Measurements from ENCODE around the gene IVL. TPM values are rescaled to one million over a fixed set of nuclear protein-coding genes. Genes with fewer than 3 reads are reported as not detected.
A peak's percentile ranks its signal among the peaks of the same experiment; 100 is the strongest.

Gene IVL
- total RNA-seq, 1 donor from 2014 or later, result 2.3 TPM

DNA sequence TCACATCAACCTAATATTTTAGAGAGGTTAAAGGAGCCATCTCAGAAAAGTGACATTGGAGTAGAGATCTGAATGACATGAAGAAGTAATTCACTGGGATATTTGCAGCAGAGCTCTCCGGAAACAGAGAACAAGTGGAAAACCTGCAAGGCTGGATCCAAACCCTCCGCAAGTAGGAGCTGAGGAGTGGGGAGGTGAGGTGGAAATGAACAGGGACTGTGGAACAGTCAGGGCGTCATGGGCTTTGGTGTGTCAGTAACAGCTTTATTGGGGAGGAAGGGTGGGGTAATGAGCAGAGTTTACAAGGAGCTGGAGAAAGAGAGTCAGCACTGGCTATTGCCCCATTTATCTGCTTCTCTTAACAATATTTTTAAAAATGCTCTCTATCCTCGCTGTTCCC is 9.3 kb upstream of the IVL start:
- DNase-seq (ENCODE audit: low read depth), result no peak
- H3K4me3 ChIP-seq (ENCODE audit: low read depth, low read length), result no peak overlapping the region
- H3K36me3 ChIP-seq (ENCODE audit: control insufficient read depth, insufficient read depth, low read length), result no peaks in the 10 kb centered on the region
- H3K27me3 ChIP-seq (ENCODE audit: control insufficient read depth, insufficient read depth, low read length), result no peaks in the 10 kb centered on the region
- TF ChIP-seq, protein P1, sequence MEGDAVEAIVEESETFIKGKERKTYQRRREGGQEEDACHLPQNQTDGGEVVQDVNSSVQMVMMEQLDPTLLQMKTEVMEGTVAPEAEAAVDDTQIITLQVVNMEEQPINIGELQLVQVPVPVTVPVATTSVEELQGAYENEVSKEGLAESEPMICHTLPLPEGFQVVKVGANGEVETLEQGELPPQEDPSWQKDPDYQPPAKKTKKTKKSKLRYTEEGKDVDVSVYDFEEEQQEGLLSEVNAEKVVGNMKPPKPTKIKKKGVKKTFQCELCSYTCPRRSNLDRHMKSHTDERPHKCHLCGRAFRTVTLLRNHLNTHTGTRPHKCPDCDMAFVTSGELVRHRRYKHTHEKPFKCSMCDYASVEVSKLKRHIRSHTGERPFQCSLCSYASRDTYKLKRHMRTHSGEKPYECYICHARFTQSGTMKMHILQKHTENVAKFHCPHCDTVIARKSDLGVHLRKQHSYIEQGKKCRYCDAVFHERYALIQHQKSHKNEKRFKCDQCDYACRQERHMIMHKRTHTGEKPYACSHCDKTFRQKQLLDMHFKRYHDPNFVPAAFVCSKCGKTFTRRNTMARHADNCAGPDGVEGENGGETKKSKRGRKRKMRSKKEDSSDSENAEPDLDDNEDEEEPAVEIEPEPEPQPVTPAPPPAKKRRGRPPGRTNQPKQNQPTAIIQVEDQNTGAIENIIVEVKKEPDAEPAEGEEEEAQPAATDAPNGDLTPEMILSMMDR (IDR thresholded peaks at IDR 0.05; ENCODE audit: insufficient read depth, low read length, poor library complexity, severe bottlenecking), result no peak

DNA sequence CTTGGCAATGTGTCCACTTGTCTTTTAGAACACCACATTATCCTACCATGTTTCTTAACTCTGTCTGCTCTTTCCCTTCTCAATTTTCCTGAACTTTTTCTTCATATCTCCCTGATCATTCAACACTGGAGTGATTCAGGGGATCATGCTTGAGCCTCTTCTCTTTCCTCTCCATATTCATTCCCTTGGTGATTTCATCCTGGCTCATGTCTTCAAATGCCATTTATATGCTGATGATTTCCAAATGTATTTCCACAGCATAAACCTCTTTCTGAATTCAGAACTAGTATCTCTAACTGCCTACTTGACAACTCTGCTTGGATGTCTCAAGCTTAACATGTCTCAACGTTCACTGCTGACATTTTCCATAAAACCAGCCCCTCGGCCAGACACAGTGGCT is 8.5 kb upstream of the IVL start:
- DNase-seq (ENCODE audit: low read depth), result no peak
- H3K36me3 ChIP-seq (ENCODE audit: control insufficient read depth, insufficient read depth, low read length), result no peaks in the 10 kb centered on the region
- H3K4me3 ChIP-seq (ENCODE audit: low read depth, low read length), result no peak overlapping the region
- TF ChIP-seq, protein P1 (IDR thresholded peaks at IDR 0.05; ENCODE audit: insufficient read depth, low read length, poor library complexity, severe bottlenecking), result no peak
- no peaks in the 10 kb centered on the region for H3K27me3 ChIP-seq (ENCODE audit: control insufficient read depth, insufficient read depth, low read length)

DNA sequence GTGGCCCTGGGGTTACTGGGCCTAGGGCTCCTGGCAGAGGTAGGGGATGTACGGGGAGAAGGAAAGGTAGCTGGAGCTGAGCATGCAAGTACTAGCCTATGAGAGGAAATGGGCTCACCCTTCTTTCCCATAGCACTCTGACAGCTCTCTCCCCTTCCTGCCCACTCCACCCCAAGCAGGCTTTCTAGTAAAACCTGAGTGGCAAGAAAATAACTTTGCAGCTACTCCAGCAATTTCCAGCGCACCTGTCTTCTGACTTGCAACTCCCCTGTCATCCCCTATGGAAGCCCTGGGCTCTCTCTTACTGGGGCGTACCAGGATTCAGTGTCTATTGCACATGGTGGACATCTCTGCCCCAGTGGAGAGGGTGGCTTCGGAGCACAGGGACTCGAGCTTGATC is 6.7 kb upstream of the IVL start:
- no peaks in the 10 kb centered on the region for H3K36me3 ChIP-seq (ENCODE audit: control insufficient read depth, insufficient read depth, low read length)
- TF ChIP-seq, protein P1 (IDR thresholded peaks at IDR 0.05; ENCODE audit: insufficient read depth, low read length, poor library complexity, severe bottlenecking), result no peak
- H3K4me3 ChIP-seq (ENCODE audit: low read depth, low read length), result no peak overlapping the region
- H3K27me3 ChIP-seq (ENCODE audit: control insufficient read depth, insufficient read depth, low read length), result no peaks in the 10 kb centered on the region
- no peak for DNase-seq (ENCODE audit: low read depth)

DNA sequence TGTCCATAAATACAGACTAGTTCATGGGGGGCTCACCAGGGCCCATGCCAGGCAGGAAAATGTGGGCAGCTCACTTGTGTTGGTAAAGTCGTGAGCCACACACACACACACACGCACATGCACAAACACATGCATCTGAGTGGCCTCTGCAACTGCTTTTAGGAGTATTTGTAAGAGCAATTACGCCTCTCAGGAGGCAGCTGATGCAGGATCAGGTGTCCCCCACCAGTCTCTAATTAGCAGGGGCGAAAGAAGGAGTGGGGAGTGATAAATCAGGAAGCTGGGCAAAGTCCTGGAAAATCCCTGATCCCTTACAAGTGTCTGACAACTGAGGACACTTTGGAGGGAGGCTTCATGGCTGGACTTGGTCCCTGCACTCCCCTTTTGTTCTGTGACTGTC is 5.7 kb upstream of the IVL start:
- DNase-seq (ENCODE audit: low read depth), result no peak
- Histone ChIP-seq H3K27me3 (ENCODE audit: control insufficient read depth, insufficient read depth, low read length) (no peaks in the 10 kb centered on the region), H3K4me3 (ENCODE audit: low read depth, low read length) (no peak overlapping the region), H3K36me3 (ENCODE audit: control insufficient read depth, insufficient read depth, low read length) (no peaks in the 10 kb centered on the region)
- TF ChIP-seq, protein P1 (IDR thresholded peaks at IDR 0.05; ENCODE audit: insufficient read depth, low read length, poor library complexity, severe bottlenecking), result no peak

GRCh38 chr1:152904688-152905440 is 3.5 kb upstream of the IVL start:
- TF ChIP-seq, protein P1 (IDR thresholded peaks at IDR 0.05; ENCODE audit: insufficient read depth, low read length, poor library complexity, severe bottlenecking), result no peak
- DNase-seq (ENCODE audit: low read depth), result no peak
- no peak overlapping the region for H3K4me3 ChIP-seq (ENCODE audit: low read depth, low read length)
- H3K27me3 ChIP-seq (ENCODE audit: control insufficient read depth, insufficient read depth, low read length), result no peaks in the 10 kb centered on the region
- H3K36me3 ChIP-seq (ENCODE audit: control insufficient read depth, insufficient read depth, low read length), result no peaks in the 10 kb centered on the region

GRCh38 chr1:152906023-152906565 is 2.3 kb upstream of the IVL start:
- Histone ChIP-seq H3K4me3 (ENCODE audit: low read depth, low read length) (no peak overlapping the region), H3K36me3 (ENCODE audit: control insufficient read depth, insufficient read depth, low read length) (no peaks in the 10 kb centered on the region), H3K27me3 (ENCODE audit: control insufficient read depth, insufficient read depth, low read length) (no peaks in the 10 kb centered on the region)
- DNase-seq (ENCODE audit: low read depth), result peak; percentile 64
- TF ChIP-seq, protein P1 (IDR thresholded peaks at IDR 0.05; ENCODE audit: insufficient read depth, low read length, poor library complexity, severe bottlenecking), result no peak
